K562 (cell line): ENCODE data around the gene BMP6. TPM values are rescaled to one million over a fixed set of nuclear protein-coding genes. Genes with fewer than 3 reads are reported as not detected.

Source experiments
- ATAC-seq: fragments of 200-7000 bp; cut with Tn5 transposase; 3 replicates; pipeline ENCODE4 v1.9.1; 2020; ENCODE audit warnings: moderate library complexity
- BruUV-seq: library from RNA; stranded (reverse); fragments of 400-500 nt; replicated peaks from 2 replicates; lab custom pipeline; 2021; lab: Mats Ljungman, UMichigan
- CTCF ChIA-PET: fragments of 300-600 bp; formaldehyde crosslinking; extraction: SDS; loops from one replicate; lab custom pipeline; 2021; ENCODE audit warnings: low intra/inter-chr PET ratio; lab: Yijun Ruan, JAX
- POLR2A ChIA-PET: fragments of 300-600, 350-650 bp; sonication (Branson Sonifier 250); formaldehyde crosslinking; extraction: SDS; loops from one replicate; lab custom pipeline; 2021; ENCODE audit warnings: antibody characterized with exemption, inconsistent platforms; lab: Yijun Ruan, JAX
- DNase-seq, 4 experiments: peaks; one replicate each; pipeline versions ENCODE4 v3.0.0 to v3.0.0-alpha.2; 2011 to 2018; ENCODE audit warnings: low spot score in 3 of 4, mixed read lengths in 3 of 4; ENCODE audit errors: extremely low read depth in 1 of 4
- FAIRE-seq: peaks from 2 replicates; lab custom pipeline; 2011; peaks lifted over from hg19 to GRCh38; lab: Jason Lieb, UNC
- H2AFZ ChIP-seq: 2 replicates; pipeline ENCODE4 v1.6.0; 2011; ENCODE audit warnings: low read depth, low read length, control low read depth, inconsistent platforms
- H3K27ac ChIP-seq: fragments of 200-600 bp; 3 replicates; pipeline ENCODE4 v1.8.0; 2011; ENCODE audit warnings: low read depth, mild to moderate bottlenecking, control low read depth, inconsistent platforms, low read length, moderate library complexity, mixed read lengths; ENCODE audit errors: extremely low read depth
- H3K27me3 ChIP-seq, 2 experiments: fragments of 300-600 bp in 1 of 2; 2 replicates in 1 of 2; 3 replicates in 1 of 2; pipeline versions ENCODE4 v1.6.0 to v1.8.0; 2011; ENCODE audit warnings: inconsistent platforms in 2 of 2, low read length in 2 of 2, mild to moderate bottlenecking in 1 of 2, mixed read lengths in 1 of 2, moderate library complexity in 1 of 2; ENCODE audit not compliant: control insufficient read depth in 2 of 2, insufficient read depth in 2 of 2
- H3K36me3 ChIP-seq: fragments of 300-600 bp; 3 replicates; pipeline ENCODE4 v1.8.0; 2011; ENCODE audit warnings: mild to moderate bottlenecking, low read length, inconsistent platforms; ENCODE audit not compliant: control insufficient read depth, insufficient read depth
- H3K4me1 ChIP-seq, 2 experiments: fragments of 200-600 bp in 1 of 2; replicated peaks in 1 of 2; 2 replicates in 1 of 2; 3 replicates in 1 of 2; pipeline versions ENCODE4 v1.5.1 to v1.8.0; 2011; ENCODE audit warnings: inconsistent platforms in 2 of 2, low read length in 2 of 2, mild to moderate bottlenecking in 1 of 2, mixed read lengths in 1 of 2, moderate library complexity in 1 of 2; ENCODE audit not compliant: control insufficient read depth in 2 of 2, insufficient read depth in 2 of 2
- H3K4me2 ChIP-seq: 2 replicates; pipeline ENCODE4 v1.6.1; 2011; ENCODE audit warnings: low read length, control low read depth, inconsistent platforms, mixed read lengths; ENCODE audit not compliant: insufficient read depth
- H3K4me3 ChIP-seq: fragments of 200-600 bp; sonication (generic), shearing (Covaris generic); 2 replicates; pipeline ENCODE4 v1.5.1; 2016; ENCODE audit warnings: control low read depth, inconsistent platforms
- H3K79me2 ChIP-seq: fragments of 200-600 bp; 3 replicates; pipeline ENCODE4 v1.8.0; 2011; ENCODE audit warnings: low read length, inconsistent platforms; ENCODE audit not compliant: control insufficient read depth, insufficient read depth
- H3K9ac ChIP-seq, 2 experiments: 2 replicates each; pipeline versions ENCODE4 v1.6.0 to v1.6.1; 2011; ENCODE audit warnings: low read depth in 2 of 2, low read length in 2 of 2, control low read depth in 1 of 2, inconsistent platforms in 1 of 2, mild to moderate bottlenecking in 1 of 2, mixed read lengths in 1 of 2; ENCODE audit not compliant: insufficient read depth in 1 of 2
- H3K9me1 ChIP-seq: one replicate; pipeline ENCODE4 v1.6.0; 2011; ENCODE audit warnings: inconsistent platforms, mild to moderate bottlenecking, low read length, moderate library complexity; ENCODE audit not compliant: control insufficient read depth, insufficient read depth
- H3K9me3 ChIP-seq: replicated peaks from 2 replicates; pipeline ENCODE4 v1.5.1; 2011; ENCODE audit warnings: low read depth, low read length, inconsistent platforms; ENCODE audit not compliant: control insufficient read depth, insufficient read depth
- H4K20me1 ChIP-seq: replicated peaks from 2 replicates; pipeline ENCODE4 v1.6.1; 2011; ENCODE audit warnings: low read length, inconsistent platforms, mixed read lengths; ENCODE audit not compliant: control insufficient read depth, insufficient read depth
- DNMT1 ChIP-seq: fragments of 450-650 bp; IDR thresholded peaks from 2 replicates; pipeline ENCODE4 v1.6.1; 2016; ENCODE audit warnings: antibody characterized with exemption, mild to moderate bottlenecking
- E2F3 ChIP-seq: fragments of 250-450 bp; sonication (Bioruptor Pico); IDR thresholded peaks from 2 replicates; pipeline ENCODE4 v1.4.0; 2020; ENCODE audit warnings: mild to moderate bottlenecking
- KDM2B ChIP-seq: fragments of 250-450 bp; sonication (Bioruptor Pico); IDR thresholded peaks from 2 replicates; pipeline ENCODE4 v1.8.0; 2021; ENCODE audit warnings: mild to moderate bottlenecking, moderate library complexity
- MXI1 ChIP-seq: IDR thresholded peaks from 2 replicates; pipeline ENCODE4 v1.6.1; 2011; ENCODE audit warnings: low read depth, mild to moderate bottlenecking, improper control_type of control experiment, low read length
- NR2C1 ChIP-seq, 2 experiments: fragments of 450-650 bp; IDR thresholded peaks; 2 replicates each; pipeline ENCODE4 v1.6.1; 2017; ENCODE audit warnings: mild to moderate bottlenecking in 2 of 2, antibody characterized with exemption in 1 of 2, inconsistent platforms in 1 of 2, missing compliant biosample characterization in 1 of 2, missing genetic modification characterization in 1 of 2
- POLR2B ChIP-seq: fragments of 450-650 bp; IDR thresholded peaks from 2 replicates; pipeline ENCODE4 v1.6.1; 2018; ENCODE audit warnings: low read depth; ENCODE audit not compliant: partially characterized antibody
- RBM39 ChIP-seq: fragments of 200-400 bp; formaldehyde crosslinking; optimal IDR thresholded peaks from 2 replicates; pipeline ENCODE3; 2018; ENCODE audit warnings: low read depth, low read length
- TEAD2 ChIP-seq: fragments of 450-650 bp; IDR thresholded peaks from 2 replicates; pipeline ENCODE4 v1.6.1; 2016; ENCODE audit warnings: missing genetic modification characterization, control low read depth, missing compliant biosample characterization
- ZNF143 ChIP-seq: sonication (generic); formaldehyde crosslinking; IDR thresholded peaks from 2 replicates; pipeline ENCODE4 v1.9.0; 2022; ENCODE audit warnings: mild to moderate bottlenecking, missing genetic modification reagents
- ZNF146 ChIP-seq: IDR thresholded peaks from one replicate; pipeline ENCODE4 v1.6.1; 2018; ENCODE audit warnings: missing compliant biosample characterization; ENCODE audit not compliant: unreplicated experiment
- WGBS: fragments of 100-300 bp; shearing (Covaris generic); methylation state at CpG from one replicate; pipeline ENCODE4 v1.1.6; 2016; ENCODE audit warnings: low coverage, mixed read lengths; ENCODE audit not compliant: insufficient coverage; ENCODE audit errors: missing lambda C conversion rate; 5-methylcytosine and 5-hydroxymethylcytosine counted together
- in situ Hi-C: fragments of 300-500 bp; cut with MboI; formaldehyde crosslinking; loops from 4 replicates; pipeline ENCODE4 v1.15.0; 2018; ENCODE audit warnings: inconsistent platforms, mixed read lengths
- intact Hi-C: fragments of 100-400 bp; cut with micrococcal nuclease; formaldehyde crosslinking; loops from 2 replicates; pipeline ENCODE4 v1.14.2; 2022
- polyA plus RNA-seq, 8 experiments: library from polyadenylated mRNA; depleted of rRNA in 4 of 8; stranded (reverse) in 5 of 8; unstranded in 3 of 8; fragments of >200 nt; fragmentation: Nextera tagmentation in 2 of 8; fragmentation: Illumina TruSeq in 1 of 8; extraction: Ambion mirVana in 2 of 8; extraction: Trizol in 1 of 8; gene quantifications; 2 replicates each; pipeline versions ENCODE4 v1.2.1 to v1.2.3, GENCODE V29; 2011 to 2014; ENCODE audit warnings: inconsistent platforms in 1 of 8, missing spikeins in 1 of 8
- total RNA-seq, 7 experiments: library from RNA; depleted of rRNA in 6 of 7; stranded (reverse); fragments of >200 nt in 6 of 7; fragmentation: Illumina TruSeq in 2 of 7; extraction: Trizol in 2 of 7; gene quantifications; 2 replicates each; pipeline versions ENCODE4 v1.2.1 to v1.2.3, GENCODE V29; 2011 to 2021; ENCODE audit warnings: low replicate concordance in 1 of 7
- TF ChIP-seq, protein P1 (sequence below): fragments of 450-650 bp; IDR thresholded peaks from 2 replicates; pipeline ENCODE4 v1.7.0; 2016; ENCODE audit warnings: borderline replicate concordance
- TF ChIP-seq, protein P2 (sequence below): IDR thresholded peaks from 2 replicates; pipeline ENCODE4 v1.6.1; 2012; ENCODE audit warnings: low read depth, low read length, improper control_type of control experiment, borderline replicate concordance
- TF ChIP-seq, protein P3 (sequence below): sonication (generic); formaldehyde crosslinking; IDR thresholded peaks from 2 replicates; pipeline ENCODE4 v1.8.0; 2022; ENCODE audit warnings: missing genetic modification reagents, mild to moderate bottlenecking, moderate library complexity, borderline replicate concordance

BMP6 gene
- total and polyA plus RNA-seq, 9 of the 15 experiments (the other 6 are each of a cell fraction or from before 2014, with no cell fraction given): 0.01 to 0.13 (median 0.06) TPM; not detected in 3

- Histone ChIP-seq H3K27ac (no peak overlapping the region), H3K27me3 (no peaks in the 10 kb centered on the region), H2AFZ (no peak overlapping the region), H3K36me3 (peaks cover 89% of the 10 kb centered on the region), H3K9ac (no peak overlapping the region), H3K4me1 (peaks cover 7 to 36% of the 10 kb centered on the region in 2 experiments), H3K9me1 (peaks cover 15% of the 10 kb centered on the region), H3K4me3 (no peak overlapping the region), H4K20me1 (peaks cover 84% of the 10 kb centered on the region), H3K9me3 (no peaks in the 10 kb centered on the region), H3K79me2 (peaks cover 38% of the 10 kb centered on the region), H3K4me2 (no peak overlapping the region)
- TF ChIP-seq ZNF143 (no peak), NR2C1 (IDR thresholded peaks at IDR 0.05) (no peak), NR2C1 (tag; IDR thresholded peaks at IDR 0.05) (no peak), ZNF146 (CRISPR knock-in tag) (no peak), KDM2B (CRISPR knock-in tag) (no peak), MXI1 (no peak), TEAD2 (tag) (no peak), POLR2B (no peak), DNMT1 (no peak), RBM39 (no peak), E2F3 (CRISPR knock-in tag) (no peak)
- TF ChIP-seq, protein P1, sequence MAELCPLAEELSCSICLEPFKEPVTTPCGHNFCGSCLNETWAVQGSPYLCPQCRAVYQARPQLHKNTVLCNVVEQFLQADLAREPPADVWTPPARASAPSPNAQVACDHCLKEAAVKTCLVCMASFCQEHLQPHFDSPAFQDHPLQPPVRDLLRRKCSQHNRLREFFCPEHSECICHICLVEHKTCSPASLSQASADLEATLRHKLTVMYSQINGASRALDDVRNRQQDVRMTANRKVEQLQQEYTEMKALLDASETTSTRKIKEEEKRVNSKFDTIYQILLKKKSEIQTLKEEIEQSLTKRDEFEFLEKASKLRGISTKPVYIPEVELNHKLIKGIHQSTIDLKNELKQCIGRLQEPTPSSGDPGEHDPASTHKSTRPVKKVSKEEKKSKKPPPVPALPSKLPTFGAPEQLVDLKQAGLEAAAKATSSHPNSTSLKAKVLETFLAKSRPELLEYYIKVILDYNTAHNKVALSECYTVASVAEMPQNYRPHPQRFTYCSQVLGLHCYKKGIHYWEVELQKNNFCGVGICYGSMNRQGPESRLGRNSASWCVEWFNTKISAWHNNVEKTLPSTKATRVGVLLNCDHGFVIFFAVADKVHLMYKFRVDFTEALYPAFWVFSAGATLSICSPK: no peak
- TF ChIP-seq, protein P2, sequence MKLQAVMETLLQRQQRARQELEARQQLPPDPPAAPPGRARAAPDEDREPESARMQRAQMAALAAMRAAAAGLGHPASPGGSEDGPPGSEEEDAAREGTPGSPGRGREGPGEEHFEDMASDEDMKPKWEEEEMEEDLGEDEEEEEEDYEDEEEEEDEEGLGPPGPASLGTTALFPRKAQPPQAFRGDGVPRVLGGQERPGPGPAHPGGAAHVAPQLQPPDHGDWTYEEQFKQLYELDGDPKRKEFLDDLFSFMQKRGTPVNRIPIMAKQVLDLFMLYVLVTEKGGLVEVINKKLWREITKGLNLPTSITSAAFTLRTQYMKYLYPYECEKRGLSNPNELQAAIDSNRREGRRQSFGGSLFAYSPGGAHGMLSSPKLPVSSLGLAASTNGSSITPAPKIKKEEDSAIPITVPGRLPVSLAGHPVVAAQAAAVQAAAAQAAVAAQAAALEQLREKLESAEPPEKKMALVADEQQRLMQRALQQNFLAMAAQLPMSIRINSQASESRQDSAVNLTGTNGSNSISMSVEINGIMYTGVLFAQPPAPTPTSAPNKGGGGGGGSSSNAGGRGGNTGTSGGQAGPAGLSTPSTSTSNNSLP: no peak
- TF ChIP-seq, protein P3, sequence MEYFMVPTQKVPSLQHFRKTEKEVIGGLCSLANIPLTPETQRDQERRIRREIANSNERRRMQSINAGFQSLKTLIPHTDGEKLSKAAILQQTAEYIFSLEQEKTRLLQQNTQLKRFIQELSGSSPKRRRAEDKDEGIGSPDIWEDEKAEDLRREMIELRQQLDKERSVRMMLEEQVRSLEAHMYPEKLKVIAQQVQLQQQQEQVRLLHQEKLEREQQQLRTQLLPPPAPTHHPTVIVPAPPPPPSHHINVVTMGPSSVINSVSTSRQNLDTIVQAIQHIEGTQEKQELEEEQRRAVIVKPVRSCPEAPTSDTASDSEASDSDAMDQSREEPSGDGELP (CRISPR knock-in tag): no peak
- in situ Hi-C loops (no loop called here), intact Hi-C loops (no loop called here)
- ChIA-PET POLR2A (interaction anchor here (0.9 to 1.9 kb wide), 3 partner anchors 9 to 37 kb away, joined by 3 to 7 read pairs (median 3); no protein-coding TSS in a partner anchor), CTCF (no interaction called here)
- no TSS peak for BruUV-seq
- no peak for FAIRE-seq
- WGBS: 92% methylated on average over 8 of the region's 8 CpGs
- ATAC-seq: no peak
- no peak for DNase-seq
Observed at GRCh38 chr6:7902221-7902620, 176.3 kb downstream of the BMP6 start.
